Upper lobe of left lung (tissue), 6 donors: Measurements from ENCODE around the gene CACNB2. TPM values are rescaled to one million over a fixed set of nuclear protein-coding genes. Genes with fewer than 3 reads are reported as not detected.

Experiments
- ATAC-seq, 2 donors: fragments of 200-7000 bp; cut with Tn5 transposase; one replicate each; pipeline ENCODE4 v1.9.1; 2022; ENCODE audit warnings: mild to moderate bottlenecking in 2 of 2, moderate library complexity in 2 of 2; ENCODE audit not compliant: low FRiP score in 2 of 2
- DNase-seq, 2 donors: peaks; one replicate each; pipeline ENCODE4 v3.0.0-alpha.2; 2019 to 2020
- H3K27ac ChIP-seq, 4 donors: fragments of 200-600 bp; sonication (generic); one replicate each; pipeline ENCODE4 v1.5.1; 2016 to 2019
- H3K27me3 ChIP-seq, 4 donors: fragments of 200-600 bp; sonication (generic); one replicate each; pipeline ENCODE4 v1.5.1; 2017 to 2019
- H3K36me3 ChIP-seq, 4 donors: fragments of 200-600 bp; sonication (generic); one replicate each; pipeline ENCODE4 v1.5.1; 2016 to 2019
- H3K4me1 ChIP-seq, 4 donors: fragments of 200-600 bp; sonication (generic); one replicate each; pipeline ENCODE4 v1.5.1; 2018 to 2019
- H3K4me3 ChIP-seq, 4 donors: fragments of 200-600 bp; sonication (generic); one replicate each; pipeline ENCODE4 v1.5.1; 2017 to 2019; ENCODE audit warnings: mild to moderate bottlenecking in 2 of 4, moderate library complexity in 1 of 4
- H3K9me3 ChIP-seq, 4 donors: fragments of 200-600 bp; sonication (generic); one replicate each; pipeline ENCODE4 v1.5.1; 2018 to 2019
- EP300 ChIP-seq, 4 donors: sonication (generic); formaldehyde crosslinking; IDR thresholded peaks; one replicate each; pipeline ENCODE4 v1.5.1; 2017; ENCODE audit warnings: antibody characterized with exemption in 4 of 4, control low read depth in 2 of 4
- POLR2A ChIP-seq, 4 donors: fragments of 450-650 bp; IDR thresholded peaks; one replicate each; pipeline ENCODE4 v1.5.1; 2016 to 2017; ENCODE audit warnings: antibody characterized with exemption in 4 of 4, mild to moderate bottlenecking in 2 of 4
- POLR2AphosphoS5 ChIP-seq, 2 donors: sonication (generic); formaldehyde crosslinking; IDR thresholded peaks; one replicate each; pipeline ENCODE4 v1.5.1; 2017; ENCODE audit warnings: antibody characterized with exemption in 2 of 2
- WGBS, 2 donors: methylation state at CpG; one replicate each; pipeline ENCODE4 v1.1.5; 2017 to 2018; 5-methylcytosine and 5-hydroxymethylcytosine counted together
- total RNA-seq, 6 donors: library from RNA; depleted of rRNA in 4 of 6; stranded (reverse); fragments of >200 nt in 4 of 6; gene quantifications; one replicate each; pipeline versions ENCODE4 v1.1.0 to v1.2.1, GENCODE V29; 2016 to 2021
- TF ChIP-seq, protein P1 (sequence below), 6 experiments: fragments of 450-650 bp in 4 of 6; fragments of 200-600 bp in 2 of 6; sonication (generic) in 2 of 6; IDR thresholded peaks; one replicate each; pipeline ENCODE4 v1.5.1; 2016 to 2019; ENCODE audit warnings: antibody characterized with exemption in 6 of 6
- donor health status: DM: no; HTN: no; CAD: no; lungs with moderate emphysema.
- donor health status: DM: no; HTN: yes; CAD: no; lungs with severe emphysema.

CACNB2 gene
- total RNA-seq, 6 donors from 2014 or later = 1.4 to 6.3 (median 2.9) TPM

DNA sequence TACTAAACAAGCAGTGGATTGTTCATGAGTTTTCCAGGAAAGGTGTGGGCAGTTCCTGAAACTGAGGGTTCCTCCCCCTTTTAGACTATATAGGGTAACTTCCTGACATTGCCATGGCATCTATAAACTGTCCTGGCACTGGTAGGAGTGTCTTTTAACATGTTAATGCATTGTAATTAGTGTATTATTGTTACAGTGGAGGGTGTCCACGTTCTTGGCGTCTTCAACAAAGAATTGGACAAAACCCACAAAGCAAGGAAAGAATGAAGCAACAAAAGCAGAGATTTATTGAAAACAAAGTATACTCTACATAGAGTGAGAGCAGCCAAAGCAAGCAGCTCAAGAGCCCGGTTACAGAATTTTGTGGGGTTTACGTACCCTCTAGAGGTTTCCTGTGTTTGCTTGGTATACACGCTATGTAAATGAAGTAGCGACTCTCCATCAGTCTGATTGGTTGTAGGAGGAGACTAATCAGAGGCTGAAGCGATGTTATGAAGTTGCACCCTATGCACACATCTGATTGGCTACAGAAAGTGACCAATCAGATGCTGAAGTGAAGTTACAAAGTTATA is 335.9 kb downstream of the CACNB2 start:
- Histone ChIP-seq H3K4me1 (no peaks in the 10 kb centered on the region), H3K27ac (no peak overlapping the region), H3K4me3 (no peak overlapping the region), H3K36me3 (no peaks in the 10 kb centered on the region), H3K27me3 (no peaks in the 10 kb centered on the region), H3K9me3 (no peaks in the 10 kb centered on the region)
- TF ChIP-seq, protein P1, sequence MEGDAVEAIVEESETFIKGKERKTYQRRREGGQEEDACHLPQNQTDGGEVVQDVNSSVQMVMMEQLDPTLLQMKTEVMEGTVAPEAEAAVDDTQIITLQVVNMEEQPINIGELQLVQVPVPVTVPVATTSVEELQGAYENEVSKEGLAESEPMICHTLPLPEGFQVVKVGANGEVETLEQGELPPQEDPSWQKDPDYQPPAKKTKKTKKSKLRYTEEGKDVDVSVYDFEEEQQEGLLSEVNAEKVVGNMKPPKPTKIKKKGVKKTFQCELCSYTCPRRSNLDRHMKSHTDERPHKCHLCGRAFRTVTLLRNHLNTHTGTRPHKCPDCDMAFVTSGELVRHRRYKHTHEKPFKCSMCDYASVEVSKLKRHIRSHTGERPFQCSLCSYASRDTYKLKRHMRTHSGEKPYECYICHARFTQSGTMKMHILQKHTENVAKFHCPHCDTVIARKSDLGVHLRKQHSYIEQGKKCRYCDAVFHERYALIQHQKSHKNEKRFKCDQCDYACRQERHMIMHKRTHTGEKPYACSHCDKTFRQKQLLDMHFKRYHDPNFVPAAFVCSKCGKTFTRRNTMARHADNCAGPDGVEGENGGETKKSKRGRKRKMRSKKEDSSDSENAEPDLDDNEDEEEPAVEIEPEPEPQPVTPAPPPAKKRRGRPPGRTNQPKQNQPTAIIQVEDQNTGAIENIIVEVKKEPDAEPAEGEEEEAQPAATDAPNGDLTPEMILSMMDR (IDR thresholded peaks at IDR 0.05) = no peak
- TF ChIP-seq POLR2A (IDR thresholded peaks at IDR 0.05) = no peak
- no peak for TF ChIP-seq POLR2AphosphoS5 (IDR thresholded peaks at IDR 0.05)
- DNase-seq = no peak
- ATAC-seq = no peak
- 74 to 75% methylated on average over 7 of the region's 7 CpGs for WGBS, 2 donors

DNA sequence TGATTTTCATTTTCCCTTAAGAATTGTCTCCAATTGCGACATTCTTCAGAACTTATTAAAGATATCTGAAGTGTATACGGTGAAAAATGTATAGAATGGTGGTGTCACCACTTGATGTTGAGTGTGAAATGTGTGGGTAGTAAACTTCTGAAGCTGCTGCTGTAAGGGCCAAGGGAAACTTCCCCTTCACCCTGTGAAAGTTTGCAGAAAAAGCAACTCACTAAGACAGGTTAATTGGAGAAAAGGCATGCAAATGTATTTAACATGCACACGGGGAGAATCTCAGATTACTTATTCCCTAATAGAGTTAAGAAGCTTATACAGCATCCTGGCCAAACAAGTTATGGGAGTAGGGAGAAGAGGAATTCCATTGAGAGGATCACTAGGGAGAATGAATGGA is 338.1 kb downstream of the CACNB2 start:
- Histone ChIP-seq H3K9me3 (no peaks in the 10 kb centered on the region), H3K27ac (no peak overlapping the region), H3K4me3 (no peak overlapping the region), H3K36me3 (no peaks in the 10 kb centered on the region), H3K27me3 (no peaks in the 10 kb centered on the region), H3K4me1 (no peaks in the 10 kb centered on the region)
- DNase-seq (no peak), ATAC-seq (no peak)
- WGBS, 2 donors = 75 to 80% methylated on average over 3 of the region's 3 CpGs
- no peak for TF ChIP-seq POLR2A (IDR thresholded peaks at IDR 0.05)
- no peak for TF ChIP-seq EP300 (IDR thresholded peaks at IDR 0.05)
- TF ChIP-seq POLR2AphosphoS5 (IDR thresholded peaks at IDR 0.05) = no peak
- TF ChIP-seq, protein P1 (IDR thresholded peaks at IDR 0.05) = no peak

DNA sequence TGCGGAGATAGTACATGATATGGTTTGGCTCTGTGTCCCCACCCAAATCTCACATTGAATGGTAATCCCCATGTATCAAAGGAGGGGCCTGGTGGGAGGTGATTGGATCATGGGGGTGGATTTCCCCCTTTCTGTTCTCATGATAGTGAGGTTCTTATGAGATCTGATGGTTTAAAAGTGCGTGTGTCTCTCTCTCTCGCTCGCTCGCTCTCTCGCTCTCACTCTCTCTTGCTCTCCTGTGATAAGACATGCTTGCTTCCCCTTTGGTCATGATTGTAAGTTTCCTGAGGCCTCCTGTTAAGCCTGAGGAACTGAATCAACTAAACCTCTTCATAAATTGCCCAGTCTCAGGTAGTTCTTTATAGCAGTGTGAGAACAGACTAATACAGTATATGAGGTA is 339.3 kb downstream of the CACNB2 start:
- ATAC-seq = no peak
- Histone ChIP-seq H3K27me3 (no peaks in the 10 kb centered on the region), H3K9me3 (no peaks in the 10 kb centered on the region), H3K27ac (no peak overlapping the region), H3K4me3 (no peak overlapping the region), H3K4me1 (no peaks in the 10 kb centered on the region), H3K36me3 (no peaks in the 10 kb centered on the region)
- 91 to 92% methylated on average over 6 of the region's 6 CpGs for WGBS, 2 donors
- TF ChIP-seq EP300 (IDR thresholded peaks at IDR 0.05) (no peak), POLR2AphosphoS5 (IDR thresholded peaks at IDR 0.05) (no peak), POLR2A (IDR thresholded peaks at IDR 0.05) (no peak)
- TF ChIP-seq, protein P1 (IDR thresholded peaks at IDR 0.05) = no peak
- DNase-seq = no peak

DNA sequence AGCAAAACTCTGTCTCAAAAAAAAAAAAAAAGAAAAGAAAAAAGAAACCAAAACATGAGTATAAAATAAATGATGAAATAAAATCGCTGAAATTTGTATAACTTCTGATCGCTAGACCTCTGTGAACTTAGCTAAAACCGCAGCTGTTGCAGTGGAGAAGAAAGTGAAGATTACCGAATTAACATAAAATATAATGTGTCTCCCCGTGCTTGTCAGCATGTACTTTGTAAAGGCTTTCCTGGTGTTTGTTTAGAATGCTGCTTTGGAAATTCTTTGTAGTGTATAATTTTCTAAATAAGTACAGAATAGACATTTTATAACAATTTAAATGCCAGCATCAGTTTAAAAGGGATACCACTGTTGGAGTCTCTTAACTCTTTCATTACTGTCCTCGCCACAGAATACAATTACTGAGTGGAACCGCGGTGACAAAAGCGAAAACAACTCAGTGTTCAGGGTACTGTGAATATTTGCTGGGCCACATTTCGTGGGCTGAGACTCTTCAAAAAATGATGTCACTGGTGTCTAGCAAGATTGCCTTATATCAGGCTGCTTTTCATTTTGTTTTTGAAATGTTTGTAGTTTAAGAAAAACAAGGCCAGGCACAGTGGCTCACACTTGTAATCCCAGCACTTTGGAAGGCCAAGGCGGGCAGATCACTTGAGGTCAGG is 343.4 kb downstream of the CACNB2 start:
- DNase-seq (no peak), ATAC-seq (no peak)
- no peaks in the 10 kb centered on the region for H3K36me3 ChIP-seq
- 83 to 84% methylated on average over 11 of the region's 11 CpGs for WGBS, 2 donors
- no peaks in the 10 kb centered on the region for H3K4me1 ChIP-seq
- no peaks in the 10 kb centered on the region for H3K27me3 ChIP-seq
- no peak overlapping the region for H3K27ac ChIP-seq
- H3K9me3 ChIP-seq = no peaks in the 10 kb centered on the region
- no peak overlapping the region for H3K4me3 ChIP-seq
- TF ChIP-seq, protein P1 (IDR thresholded peaks at IDR 0.05) = no peak

DNA sequence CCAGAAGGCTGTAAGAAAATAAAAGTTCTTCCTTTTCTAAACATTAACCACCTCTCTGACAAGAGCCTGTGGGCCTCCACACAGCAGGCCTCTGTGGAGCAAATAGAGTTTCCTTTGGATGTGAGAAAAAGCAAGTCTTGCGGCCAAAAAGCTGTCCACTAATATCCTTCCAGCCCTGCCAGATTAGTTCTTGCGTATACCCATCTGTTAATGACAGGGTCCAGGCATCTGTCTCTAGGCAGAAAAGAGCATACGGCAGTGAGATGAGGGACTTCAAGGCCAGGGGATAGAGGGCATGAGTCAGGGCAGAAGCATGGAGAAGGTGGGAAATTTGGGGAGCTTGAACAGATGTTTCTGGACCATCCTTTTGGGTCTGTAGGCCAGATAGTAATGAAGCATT is 346.2 kb downstream of the CACNB2 start:
- 85 to 90% methylated on average over 3 of the region's 3 CpGs for WGBS, 2 donors
- no peaks in the 10 kb centered on the region for H3K36me3 ChIP-seq
- no peak overlapping the region for H3K27ac ChIP-seq
- H3K4me3 ChIP-seq = no peak overlapping the region
- ATAC-seq (peak; percentile 21 to 47), DNase-seq (no peak)
- TF ChIP-seq POLR2A (IDR thresholded peaks at IDR 0.05) = no peak
- no peak for TF ChIP-seq POLR2AphosphoS5 (IDR thresholded peaks at IDR 0.05)
- TF ChIP-seq, protein P1 (IDR thresholded peaks at IDR 0.05) = no peak
- no peak for TF ChIP-seq EP300 (IDR thresholded peaks at IDR 0.05)
- H3K27me3 ChIP-seq = no peaks in the 10 kb centered on the region
- no peaks in the 10 kb centered on the region for H3K4me1 ChIP-seq
- H3K9me3 ChIP-seq = no peaks in the 10 kb centered on the region
